GM12875 (cell line): Measurements from ENCODE around the gene GPR27.

Source experiments
- H3K4me3 ChIP-seq: one replicate; pipeline ENCODE4 v1.5.1; 2011; ENCODE audit warnings: low read depth, low read length, control low read depth
- CTCF ChIP-seq: IDR thresholded peaks from 2 replicates; pipeline ENCODE4 v1.5.1; 2011; ENCODE audit warnings: low read depth, mild to moderate bottlenecking, control low read depth, inconsistent platforms, low read length, moderate library complexity, borderline replicate concordance; ENCODE audit not compliant: insufficient read depth

GPR27 gene

DNA sequence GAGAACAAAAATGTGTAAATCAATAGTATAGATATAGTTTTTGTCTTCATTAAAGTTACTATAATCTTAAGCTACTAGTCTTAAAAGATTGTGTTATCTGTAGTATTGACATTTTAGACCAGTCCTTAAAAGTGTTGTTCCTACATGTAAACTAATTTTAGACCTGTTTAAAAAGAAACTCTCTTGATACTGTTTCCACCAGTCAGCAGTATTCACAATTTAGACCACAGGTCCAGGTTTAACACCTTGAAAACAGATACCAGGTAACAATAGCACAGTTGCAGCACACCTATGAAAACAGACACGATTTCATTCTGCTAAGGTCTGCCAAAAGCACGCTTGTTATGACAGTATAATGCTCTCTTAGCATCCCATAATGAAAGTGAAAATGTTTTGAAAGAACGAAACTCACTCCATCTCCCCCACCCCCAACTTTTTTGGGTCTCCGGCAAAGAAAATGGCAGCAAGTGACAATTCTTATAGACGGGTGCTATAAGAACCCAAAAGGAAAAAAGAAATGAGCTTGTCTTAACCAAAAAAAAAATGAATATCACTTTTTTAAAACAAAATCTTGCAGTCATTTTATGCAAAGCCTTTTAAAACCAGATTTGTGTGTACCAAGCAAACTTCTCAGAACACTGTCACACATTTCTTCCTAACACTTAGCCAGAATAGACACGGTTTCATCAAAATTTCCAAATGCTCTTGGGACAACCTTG lies 30.0 kb upstream of the GPR27 start:
- no peak overlapping the region for H3K4me3 ChIP-seq

GRCh38 chr3:71724171-71724453 lies 29.5 kb upstream of the GPR27 start:
- no peak overlapping the region for H3K4me3 ChIP-seq
- TF ChIP-seq CTCF = no peak

More for the DNA sequence above, 30.0 kb upstream of the GPR27 start:
- TF ChIP-seq CTCF = no peak

DNA sequence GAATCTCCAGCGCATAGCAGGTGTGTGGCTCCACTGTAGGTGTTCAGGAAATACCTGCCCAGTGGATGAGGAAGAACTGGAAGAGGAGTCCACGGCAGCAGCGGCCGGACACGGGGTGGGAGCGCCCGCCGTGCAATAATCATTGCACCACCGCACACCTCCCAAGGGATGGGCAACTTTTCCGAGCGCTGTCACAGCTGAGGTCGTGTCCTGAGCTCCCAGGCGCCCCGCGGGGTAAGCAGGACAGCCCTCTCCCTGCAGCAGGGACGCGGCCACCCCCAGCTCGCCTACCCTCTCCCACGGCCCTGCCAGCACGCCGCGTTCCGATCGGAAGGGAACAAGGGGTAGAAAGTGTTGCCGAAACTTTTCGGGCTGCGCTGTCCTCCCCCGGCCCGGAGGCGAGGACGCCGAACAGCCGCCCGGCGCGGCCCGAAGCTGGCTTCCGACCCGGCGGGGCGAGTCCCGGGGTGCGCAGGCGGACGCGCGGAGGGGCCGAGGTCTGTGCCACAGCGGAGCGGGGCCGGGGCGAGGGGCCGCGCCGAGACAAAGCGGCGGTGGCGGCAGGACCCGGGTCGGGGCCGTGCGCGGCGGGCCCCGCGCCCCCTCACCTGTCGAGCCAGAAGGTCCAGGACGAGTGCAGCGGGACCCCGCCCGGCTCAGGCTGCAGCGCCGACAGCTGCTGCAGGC lies 28.9 kb upstream of the GPR27 start:
- TF ChIP-seq CTCF = no peak
- peak overlapping the region; percentile 42 for H3K4me3 ChIP-seq

DNA sequence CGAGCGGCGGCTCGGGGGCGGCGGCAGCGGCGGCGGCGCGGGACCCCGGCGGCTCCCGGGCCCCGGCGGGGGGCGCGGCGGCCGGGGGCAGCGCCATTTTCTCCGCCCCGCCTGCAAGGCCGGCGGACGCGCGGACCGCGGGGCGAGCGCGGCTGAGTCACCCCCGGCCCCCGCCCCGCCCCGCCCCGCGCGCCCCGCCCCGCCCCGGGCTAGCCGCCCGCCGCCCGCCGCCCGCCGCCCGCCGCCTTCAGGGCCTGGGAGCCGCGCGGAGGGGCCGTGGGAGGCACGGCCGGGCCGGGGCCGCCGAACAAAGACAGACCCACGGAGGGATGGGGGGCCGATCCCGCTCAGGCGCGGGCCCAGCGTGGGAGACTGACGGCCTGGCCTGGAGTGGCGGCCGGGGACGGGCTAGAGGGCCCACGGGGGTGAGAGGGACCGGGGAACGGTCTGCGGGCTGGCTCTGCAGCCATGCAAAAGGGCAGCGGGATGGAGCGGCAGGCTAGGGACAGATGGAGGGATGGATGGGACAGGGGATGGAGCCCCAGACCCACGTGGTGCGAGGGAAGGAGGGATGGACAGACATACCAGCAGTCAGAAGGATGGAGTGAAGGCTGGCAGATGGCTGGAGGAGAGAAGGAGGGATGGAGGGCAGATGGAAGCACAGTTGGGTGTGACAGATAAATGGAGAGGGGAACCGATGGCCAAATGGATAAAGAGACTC lies 28.2 kb upstream of the GPR27 start, which contains the start of gene EIF4E3:
Gene EIF4E3 (minus strand): TSS at position 132 of the 721 bp plus-strand sequence. CDS start 35 bp downstream, at position 97.
- TF ChIP-seq CTCF = no peak
- H3K4me3 ChIP-seq = peak within 1 kb of the TSS; percentile 42

DNA sequence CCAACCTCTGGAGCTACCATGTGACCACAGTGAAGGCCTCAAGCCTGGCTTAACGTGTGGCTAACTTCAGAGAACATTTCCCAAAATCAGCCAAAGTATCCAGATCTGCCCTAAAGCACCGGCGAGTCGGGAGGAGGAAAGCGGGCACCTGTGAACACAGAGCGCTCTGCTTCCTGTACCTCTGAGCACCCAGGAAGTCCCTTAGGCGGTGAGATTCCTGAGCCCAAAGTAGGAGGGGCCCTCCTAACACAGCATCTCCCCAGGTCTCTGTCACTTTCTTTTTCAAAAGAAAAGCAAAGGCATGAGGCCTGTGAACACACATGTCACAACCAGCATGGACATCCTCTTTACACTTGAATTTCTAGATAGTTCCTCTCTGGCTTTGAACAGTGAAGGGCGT lies 27.5 kb upstream of the GPR27 start:
- TF ChIP-seq CTCF = no peak
- no peak overlapping the region for H3K4me3 ChIP-seq

DNA sequence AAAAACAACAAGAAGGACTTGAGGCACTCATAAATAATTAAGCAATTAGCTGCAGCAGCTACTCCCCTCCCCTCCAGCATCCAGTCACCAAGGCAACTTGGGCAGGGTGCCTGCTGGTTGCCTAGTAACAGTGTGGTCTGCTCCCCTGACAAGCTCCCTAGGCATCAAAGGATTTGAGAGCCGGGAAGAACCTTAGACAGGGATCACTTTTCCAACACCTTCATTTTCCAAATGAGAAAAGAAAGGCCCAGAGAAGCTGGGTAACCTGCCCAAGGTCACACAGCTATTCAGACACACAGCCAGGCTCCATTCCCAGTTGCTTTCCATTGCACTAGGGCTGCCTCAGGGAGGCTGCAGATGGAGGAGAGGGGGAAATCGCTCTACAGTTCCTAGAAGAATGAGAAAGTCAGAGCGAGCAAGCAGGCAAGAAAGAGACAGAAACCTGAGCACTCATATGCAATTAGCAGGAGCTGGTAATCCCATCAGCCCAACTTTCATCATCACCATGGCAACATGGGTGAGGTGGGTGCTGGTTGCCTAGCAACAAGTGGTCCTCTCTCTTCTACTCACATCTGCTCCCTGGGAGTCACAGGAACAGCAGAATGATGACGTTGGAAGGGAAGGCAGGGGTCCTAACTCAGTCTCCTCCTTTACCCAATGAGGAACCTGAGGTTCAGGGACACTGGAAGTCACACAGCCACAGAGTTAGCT lies 24.9 kb upstream of the GPR27 start:
- no peak for TF ChIP-seq CTCF

More for the DNA sequence above, 24.9 kb upstream of the GPR27 start:
- no peak overlapping the region for H3K4me3 ChIP-seq
